CD4-positive, alpha-beta T cell treated with Interleukin-2 at 100 ng/mL for 4 hours (primary cell): ENCODE results near the gene DPYSL5.

Experiments used
- DNase-seq: peaks from one replicate; pipeline ENCODE4 v3.0.0-alpha.2; 2020; ENCODE audit warnings: low spot score

DPYSL5 gene

GRCh38 chr2:26932974-26933373 is 85.0 kb downstream of the DPYSL5 start:
- no peak for DNase-seq

GRCh38 chr2:26933431-26934334 is 85.8 kb downstream of the DPYSL5 start:
- no peak for DNase-seq

GRCh38 chr2:26934335-26934724 is 86.4 kb downstream of the DPYSL5 start:
- no peak for DNase-seq

GRCh38 chr2:26934985-26935384 is 87.1 kb downstream of the DPYSL5 start:
- no peak for DNase-seq

- no peak for DNase-seq
These were observed 88.9 kb downstream of the DPYSL5 start for GRCh38 chr2:26936855-26937254.

GRCh38 chr2:26938399-26939118 is 90.6 kb downstream of the DPYSL5 start:
- no peak for DNase-seq

- DNase-seq: no peak
These were observed 92.1 kb downstream of the DPYSL5 start for GRCh38 chr2:26940001-26940400.

GRCh38 chr2:26941486-26941885 is 93.6 kb downstream of the DPYSL5 start:
- no peak for DNase-seq

GRCh38 chr2:26942543-26943295 is 94.8 kb downstream of the DPYSL5 start:
- peak; percentile 55 for DNase-seq

GRCh38 chr2:26945991-26946750 is 98.2 kb downstream of the DPYSL5 start:
- DNase-seq: no peak

GRCh38 chr2:26946841-26947784 is 99.2 kb downstream of the DPYSL5 start:
- no peak for DNase-seq

GRCh38 chr2:26948800-26949199 is 100.9 kb downstream of the DPYSL5 start:
- no peak for DNase-seq

GRCh38 chr2:26950246-26950645 is 102.3 kb downstream of the DPYSL5 start:
- DNase-seq: no peak

- no peak for DNase-seq
These were observed 103.3 kb downstream of the DPYSL5 start for GRCh38 chr2:26951236-26951635.

GRCh38 chr2:26952374-26952773 is 104.4 kb downstream of the DPYSL5 start:
- no peak for DNase-seq

GRCh38 chr2:26954135-26954534 is 106.2 kb downstream of the DPYSL5 start:
- DNase-seq: no peak

- DNase-seq: no peak
These were observed 109.1 kb downstream of the DPYSL5 start for GRCh38 chr2:26957041-26957440.

- no peak for DNase-seq
These were observed 109.6 kb downstream of the DPYSL5 start for GRCh38 chr2:26957534-26957933.

- DNase-seq: no peak
These were observed 111.4 kb downstream of the DPYSL5 start for GRCh38 chr2:26959331-26959730.

GRCh38 chr2:26964446-26965130 is 116.7 kb downstream of the DPYSL5 start:
- DNase-seq: no peak
